Activated CD8-positive, alpha-beta memory T cell treated with anti-CD3 and anti-CD28 coated beads, Interleukin-2, amount 10 ng/mL, durations not matched to agents 7 days and 5 days (primary cell): ENCODE results near the gene PCYOX1L. TPM values are rescaled to one million over a fixed set of nuclear protein-coding genes. Genes with fewer than 3 reads are reported as not detected.

Experiments
- ATAC-seq: fragments of 150-1000 bp; cut with Tn5 transposase; one replicate; pipeline ENCODE4 v1.10.0; 2021; ENCODE audit warnings: moderate library complexity
- CTCF ChIA-PET: fragments of 350-600 bp; sonication (Branson Sonifier 250); formaldehyde crosslinking; loops from one replicate; lab custom pipeline; 2021; ENCODE audit warnings: antibody characterized with exemption; lab: Charles Lee
- DNase-seq: peaks from one replicate; pipeline ENCODE4 v3.0.0-alpha.2; 2020
- H3K27ac Mint-ChIP-seq: one replicate; pipeline ENCODE4 v1.8.0; 2021; ENCODE audit warnings: mild to moderate bottlenecking, mixed read lengths
- H3K27me3 Mint-ChIP-seq: one replicate; pipeline ENCODE4 v1.8.0; 2021; ENCODE audit warnings: mixed read lengths
- H3K36me3 Mint-ChIP-seq: one replicate; pipeline ENCODE4 v1.8.0; 2021; ENCODE audit warnings: mild to moderate bottlenecking, mixed read lengths
- H3K4me1 Mint-ChIP-seq: one replicate; pipeline ENCODE4 v1.8.0; 2021; ENCODE audit warnings: mixed read lengths
- H3K4me3 Mint-ChIP-seq: one replicate; pipeline ENCODE4 v1.8.0; 2021; ENCODE audit warnings: mild to moderate bottlenecking, moderate library complexity, mixed read lengths
- H3K9me3 Mint-ChIP-seq: one replicate; pipeline ENCODE4 v1.8.0; 2022; ENCODE audit warnings: low read depth, mixed read lengths
- total RNA-seq, 2 experiments: library from RNA; stranded (reverse); gene quantifications; one replicate each; pipeline ENCODE4 v1.2.3, GENCODE V29; 2021

Gene PCYOX1L, protein sequence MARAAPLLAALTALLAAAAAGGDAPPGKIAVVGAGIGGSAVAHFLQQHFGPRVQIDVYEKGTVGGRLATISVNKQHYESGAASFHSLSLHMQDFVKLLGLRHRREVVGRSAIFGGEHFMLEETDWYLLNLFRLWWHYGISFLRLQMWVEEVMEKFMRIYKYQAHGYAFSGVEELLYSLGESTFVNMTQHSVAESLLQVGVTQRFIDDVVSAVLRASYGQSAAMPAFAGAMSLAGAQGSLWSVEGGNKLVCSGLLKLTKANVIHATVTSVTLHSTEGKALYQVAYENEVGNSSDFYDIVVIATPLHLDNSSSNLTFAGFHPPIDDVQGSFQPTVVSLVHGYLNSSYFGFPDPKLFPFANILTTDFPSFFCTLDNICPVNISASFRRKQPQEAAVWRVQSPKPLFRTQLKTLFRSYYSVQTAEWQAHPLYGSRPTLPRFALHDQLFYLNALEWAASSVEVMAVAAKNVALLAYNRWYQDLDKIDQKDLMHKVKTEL
- total RNA-seq: 10 to 100 TPM; 26.7 to 32.1 TPM

DNA sequence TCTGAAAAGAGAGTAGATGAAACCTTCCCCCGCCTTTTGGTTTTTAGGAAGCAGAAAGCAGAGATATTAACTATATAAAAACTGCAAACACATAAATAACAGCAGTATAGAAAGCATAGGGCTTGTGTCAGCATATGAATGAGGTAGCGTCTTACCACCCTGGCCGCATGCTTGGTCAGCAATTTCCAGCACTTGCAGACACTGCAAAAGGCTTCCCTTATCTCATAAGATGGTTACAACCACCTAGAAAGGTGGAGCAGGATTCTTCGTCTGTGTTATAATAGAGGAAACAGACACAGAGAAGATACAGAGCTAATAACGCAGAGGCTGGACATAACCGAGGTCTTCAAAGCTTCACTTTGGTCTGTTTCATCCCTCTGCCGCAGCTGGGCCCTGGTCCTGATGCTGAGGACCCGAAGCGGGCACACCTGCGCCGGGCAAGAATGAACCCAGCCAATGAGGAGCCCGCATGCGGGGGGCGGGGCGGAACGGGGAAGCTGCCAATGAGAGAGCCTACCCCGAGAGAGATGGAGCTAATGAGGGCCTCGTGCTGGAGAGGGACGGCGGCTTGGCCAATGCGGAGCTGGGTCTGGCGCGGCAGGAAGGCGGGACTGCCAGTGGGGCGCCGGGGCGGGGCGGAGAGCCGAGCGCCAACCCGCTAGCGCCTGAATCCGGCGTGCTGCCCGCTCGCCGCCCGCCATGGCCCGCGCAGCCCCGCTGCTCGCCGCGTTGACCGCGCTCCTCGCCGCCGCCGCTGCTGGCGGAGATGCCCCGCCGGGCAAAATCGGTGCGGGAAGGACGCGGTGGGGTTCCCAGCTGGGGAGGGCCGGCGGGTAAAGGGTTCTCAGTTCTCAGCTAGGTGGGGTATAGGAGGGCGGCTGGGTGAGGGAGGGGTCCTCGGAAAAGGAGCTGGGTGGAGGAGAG, at the start of gene PCYOX1L:
TSS of gene PCYOX1L (plus strand) at position 677 of the 924 bp plus-strand sequence. CDS start at position 700, 23 bp downstream.
- peak within 1 kb of the TSS; percentile 99 for H3K4me3 Mint-ChIP-seq
- H3K36me3 Mint-ChIP-seq: peaks cover 27% of the 10 kb centered on the region
- CTCF ChIA-PET: interaction anchor here (0.7 to 5.0 kb wide), 11 partner anchors 8 to 194 kb away, joined by 3 to 57 read pairs (median 4); partner anchors contain the start of genes CSNK1A1 and GRPEL2
- H3K9me3 Mint-ChIP-seq: no peaks in the 10 kb centered on the region
- no peaks in the 10 kb centered on the region for H3K27me3 Mint-ChIP-seq
- peaks cover 72% of the 10 kb centered on the region for H3K4me1 Mint-ChIP-seq
- H3K27ac Mint-ChIP-seq: peak within 1 kb of the TSS; percentile 91
- ATAC-seq (peak; percentile 99), DNase-seq (peak; percentile 97)

DNA sequence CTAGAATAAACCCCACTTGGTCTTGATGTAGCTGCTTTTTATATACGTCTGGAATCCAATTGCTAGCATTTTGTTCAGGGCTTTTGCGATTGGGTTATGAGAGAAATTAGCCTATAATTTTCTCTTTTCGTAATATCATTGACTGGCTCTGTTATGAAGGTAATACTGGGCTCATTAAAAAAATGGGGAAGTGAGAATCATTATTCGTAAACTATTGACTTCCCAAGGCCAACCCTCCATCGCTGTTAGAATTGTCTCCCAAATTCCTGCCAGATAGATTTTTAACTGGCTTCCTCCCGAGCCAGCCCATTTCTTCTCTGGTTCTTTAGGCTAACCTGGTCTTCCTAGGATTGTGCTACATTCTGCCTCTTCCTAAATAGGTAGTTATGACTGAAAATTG, 48.5 kb upstream of the PCYOX1L start:
- Mint-ChIP-seq H3K4me3 (no peak overlapping the region), H3K27ac (no peak overlapping the region), H3K4me1 (peaks cover 3% of the 10 kb centered on the region), H3K36me3 (no peaks in the 10 kb centered on the region), H3K9me3 (no peaks in the 10 kb centered on the region), H3K27me3 (no peaks in the 10 kb centered on the region)
- CTCF ChIA-PET: interaction anchor here (1.2 to 1.9 kb wide), 4 partner anchors 8 to 133 kb away, joined by 3 to 9 read pairs (median 6); no protein-coding TSS in a partner anchor
- no peak for DNase-seq
- no peak for ATAC-seq

DNA sequence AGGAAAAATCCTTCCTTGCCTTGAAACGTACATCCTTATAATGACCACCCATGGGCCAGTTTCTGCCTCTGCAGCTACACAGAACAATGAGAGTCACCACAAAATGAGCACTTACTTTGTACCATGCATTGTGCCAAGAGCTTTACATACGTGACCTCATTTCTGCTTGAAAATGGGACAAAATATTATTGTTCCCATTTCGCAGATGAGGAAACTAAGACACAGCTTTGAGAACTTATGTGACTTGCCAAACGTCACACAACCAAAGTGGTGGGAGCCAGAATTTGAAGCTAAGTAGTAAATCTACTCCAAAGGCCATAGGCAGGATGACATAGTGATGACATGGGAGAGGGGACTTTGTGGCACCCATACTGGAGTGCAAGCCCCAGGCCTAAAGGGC, 47.4 kb upstream of the PCYOX1L start:
- ATAC-seq: no peak
- Mint-ChIP-seq H3K9me3 (no peaks in the 10 kb centered on the region), H3K4me1 (peaks cover 3% of the 10 kb centered on the region), H3K27me3 (no peaks in the 10 kb centered on the region), H3K4me3 (no peak overlapping the region), H3K36me3 (no peaks in the 10 kb centered on the region), H3K27ac (no peak overlapping the region)
- DNase-seq: no peak
- CTCF ChIA-PET: interaction anchor here (1.1 to 1.2 kb wide), 2 partner anchors 56 to 61 kb away, joined by 3 read pairs; no protein-coding TSS in a partner anchor

DNA sequence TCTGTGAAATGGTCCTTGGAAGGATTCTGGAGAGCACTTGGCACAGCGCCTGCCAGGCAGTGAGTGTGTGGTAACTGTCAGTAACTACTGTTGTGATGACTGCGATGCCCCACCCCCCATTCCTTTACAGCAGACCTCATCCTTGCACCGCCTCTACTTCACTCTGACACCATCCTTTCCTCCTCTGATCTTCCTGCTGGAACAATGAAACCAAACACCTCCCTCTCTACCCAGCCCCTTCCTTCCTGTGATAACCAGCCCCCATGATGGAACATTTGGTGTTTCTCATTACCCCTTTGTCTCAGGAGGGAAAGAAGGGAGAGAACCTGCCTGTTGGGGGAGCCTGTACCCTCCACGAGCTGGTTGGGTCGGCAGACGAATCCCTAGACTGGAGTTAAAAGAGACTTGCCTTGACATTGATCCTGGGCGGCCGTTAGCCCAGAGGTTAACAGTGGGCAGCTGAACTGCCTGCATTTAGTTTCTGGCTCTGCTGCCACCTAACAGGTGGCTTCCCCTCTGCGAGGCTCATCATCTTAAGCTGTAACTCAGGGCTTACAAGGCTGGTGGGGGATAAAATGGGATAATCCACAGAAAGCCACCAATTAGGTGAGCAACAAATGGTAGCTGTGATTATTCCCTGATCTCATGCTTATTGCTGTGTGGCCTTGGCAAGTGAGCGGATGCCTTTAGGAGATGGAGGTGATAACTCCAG, 46.7 kb upstream of the PCYOX1L start:
- ATAC-seq (no peak), DNase-seq (no peak)
- Mint-ChIP-seq H3K4me1 (peaks cover 3% of the 10 kb centered on the region), H3K36me3 (no peaks in the 10 kb centered on the region), H3K4me3 (no peak overlapping the region), H3K9me3 (no peaks in the 10 kb centered on the region), H3K27me3 (no peaks in the 10 kb centered on the region), H3K27ac (no peak overlapping the region)
- CTCF ChIA-PET: interaction anchor here (1.1 kb wide), 1 partner anchor 61 kb away, joined by 3 read pairs; no protein-coding TSS in a partner anchor

DNA sequence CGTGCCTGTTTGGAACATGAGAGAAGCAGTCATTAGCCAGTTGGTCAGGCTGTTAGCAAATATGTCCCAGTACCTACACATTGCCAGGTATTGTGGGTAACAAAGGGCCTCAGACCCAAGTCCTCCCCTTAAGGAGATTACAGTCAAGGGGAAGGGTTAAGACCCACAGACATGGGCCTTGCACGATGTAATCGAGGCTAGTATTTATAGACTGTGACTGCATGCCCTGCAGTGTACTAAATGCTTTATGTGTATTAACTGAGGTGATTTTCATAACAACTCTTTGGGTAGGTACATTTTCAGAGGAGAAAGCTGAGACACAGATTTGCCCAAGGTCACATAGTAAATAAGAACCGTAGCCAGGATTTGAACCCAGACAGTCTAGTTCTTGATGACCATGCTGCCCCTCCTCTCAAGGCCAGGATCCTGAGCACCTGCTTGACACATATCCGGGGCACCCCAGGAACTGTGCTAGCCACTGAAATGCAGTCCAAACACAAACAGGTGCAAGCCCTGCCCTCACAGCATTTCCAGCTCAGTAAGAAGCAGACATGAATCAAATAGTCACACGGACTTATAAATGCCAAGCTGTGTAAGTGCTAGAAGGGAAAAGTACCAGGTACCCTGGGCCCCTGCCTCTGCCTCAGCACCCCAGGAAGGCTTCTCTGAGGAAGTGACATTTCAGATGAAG, 44.5 kb upstream of the PCYOX1L start:
- ATAC-seq: no peak
- peaks cover 3% of the 10 kb centered on the region for H3K4me1 Mint-ChIP-seq

DNA sequence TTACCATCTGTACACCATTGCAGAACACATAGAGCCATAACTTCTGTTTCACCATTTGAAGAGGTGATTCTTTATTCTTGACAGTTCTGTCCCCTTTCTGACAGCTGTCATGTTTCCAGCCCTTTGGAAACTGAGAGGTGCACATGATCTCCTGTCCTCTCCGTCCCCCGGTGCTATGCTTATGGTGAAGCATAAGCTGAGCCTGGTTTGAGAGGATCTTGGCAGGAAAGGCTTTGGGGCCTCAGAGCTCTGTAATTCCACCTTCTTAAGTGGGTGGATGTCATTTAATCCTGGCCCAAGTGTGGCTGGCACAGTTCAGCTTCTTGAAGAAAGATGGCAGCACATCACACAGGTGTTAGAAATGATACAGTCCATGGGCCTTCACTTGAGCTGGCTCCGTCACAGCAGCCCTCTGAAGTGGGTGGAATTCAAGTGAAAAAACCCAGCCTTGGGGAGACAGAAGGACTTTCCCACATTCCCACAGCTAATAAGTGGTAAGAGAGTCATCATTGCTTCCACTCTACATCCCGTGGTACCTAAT, 43.2 kb upstream of the PCYOX1L start:
- Mint-ChIP-seq H3K27me3 (no peaks in the 10 kb centered on the region), H3K4me1 (peaks cover 3% of the 10 kb centered on the region), H3K27ac (no peak overlapping the region), H3K4me3 (no peak overlapping the region), H3K36me3 (no peaks in the 10 kb centered on the region), H3K9me3 (no peaks in the 10 kb centered on the region)
- DNase-seq: no peak
- CTCF ChIA-PET: interaction anchor here (0.7 to 16.9 kb wide), 16 partner anchors 8 to 250 kb away, joined by 3 to 245 read pairs (median 3); partner anchors contain the start of gene IL17B
- no peak for ATAC-seq

More for the DNA sequence above, 44.5 kb upstream of the PCYOX1L start:
- Mint-ChIP-seq H3K9me3 (no peaks in the 10 kb centered on the region), H3K27ac (no peak overlapping the region), H3K4me3 (no peak overlapping the region), H3K36me3 (no peaks in the 10 kb centered on the region), H3K27me3 (no peaks in the 10 kb centered on the region)
- no peak for DNase-seq
- CTCF ChIA-PET: interaction anchor here (0.8 to 16.9 kb wide), 2 partner anchors 32 to 57 kb away, joined by 3 to 245 read pairs; partner anchors contain the start of gene GRPEL2

DNA sequence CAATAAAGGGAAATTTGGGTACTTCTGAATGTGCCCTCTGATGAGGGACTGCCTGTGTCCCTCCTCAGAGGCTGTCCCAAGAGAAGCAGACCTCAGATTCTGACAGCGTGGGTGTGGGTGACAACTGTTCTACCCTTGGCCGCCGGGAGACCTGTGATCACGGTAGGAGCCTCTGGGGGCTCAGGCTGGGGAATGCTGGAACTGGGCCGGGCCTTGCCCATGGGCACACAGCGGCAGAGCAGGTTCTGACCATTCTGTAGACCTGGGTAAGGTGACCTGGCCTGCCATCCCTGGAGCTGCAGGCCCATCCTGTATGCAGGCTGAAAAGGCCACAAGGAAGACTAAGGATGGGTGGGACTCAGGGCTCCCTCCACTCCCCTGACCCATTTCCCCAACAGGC, 42.1 kb upstream of the PCYOX1L start:
- Mint-ChIP-seq H3K9me3 (no peaks in the 10 kb centered on the region), H3K4me1 (peaks cover 3% of the 10 kb centered on the region), H3K27me3 (no peaks in the 10 kb centered on the region), H3K36me3 (no peaks in the 10 kb centered on the region), H3K27ac (no peak overlapping the region), H3K4me3 (no peak overlapping the region)
- no peak for DNase-seq
- ATAC-seq: no peak
- CTCF ChIA-PET: interaction anchor here (1.0 to 16.9 kb wide), 5 partner anchors 9 to 117 kb away, joined by 3 to 245 read pairs (median 4); no protein-coding TSS in a partner anchor

DNA sequence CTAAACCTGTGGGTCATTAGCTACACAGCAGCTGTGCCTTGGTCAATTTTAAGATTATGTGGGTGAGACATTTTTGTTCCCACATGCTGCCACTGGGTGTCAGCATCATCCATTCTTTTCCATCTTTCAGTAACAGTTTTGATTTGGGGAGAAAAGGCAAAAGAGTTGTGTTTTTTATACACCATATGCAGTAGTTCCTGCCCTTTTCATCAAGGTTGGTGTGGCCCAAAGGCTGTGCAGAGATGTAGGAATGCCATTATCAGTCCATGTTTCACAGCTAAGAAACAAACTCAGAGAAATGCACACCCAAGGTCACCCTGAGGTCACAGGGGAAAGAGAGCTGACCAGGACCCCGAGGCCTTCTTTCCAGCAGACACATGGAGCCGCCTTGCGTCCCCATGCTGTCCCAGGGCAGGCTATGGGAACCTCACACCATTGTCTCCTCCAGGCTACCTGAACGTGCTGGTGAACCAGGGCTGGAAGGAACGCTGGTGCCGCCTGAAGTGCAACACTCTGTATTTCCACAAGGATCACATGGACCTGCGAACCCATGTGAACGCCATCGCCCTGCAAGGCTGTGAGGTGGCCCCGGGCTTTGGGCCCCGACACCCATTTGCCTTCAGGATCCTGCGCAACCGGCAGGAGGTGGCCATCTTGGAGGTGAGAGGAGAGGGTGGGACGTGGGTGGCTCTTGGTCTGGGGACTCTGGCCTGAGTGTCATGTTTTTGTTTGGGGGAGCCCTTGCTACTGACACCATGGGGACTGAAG, 40.4 kb upstream of the PCYOX1L start:
- peak; percentile 64 for ATAC-seq
- H3K36me3 Mint-ChIP-seq: no peaks in the 10 kb centered on the region
- CTCF ChIA-PET: interaction anchor here (0.7 to 16.9 kb wide), 18 partner anchors 9 to 125 kb away, joined by 3 to 245 read pairs (median 4); partner anchors contain the start of genes GRPEL2 and PCYOX1L
- peaks cover 3% of the 10 kb centered on the region for H3K4me1 Mint-ChIP-seq
- no peaks in the 10 kb centered on the region for H3K9me3 Mint-ChIP-seq
- H3K27me3 Mint-ChIP-seq: no peaks in the 10 kb centered on the region
- no peak overlapping the region for H3K27ac Mint-ChIP-seq
- no peak for DNase-seq
- H3K4me3 Mint-ChIP-seq: no peak overlapping the region

DNA sequence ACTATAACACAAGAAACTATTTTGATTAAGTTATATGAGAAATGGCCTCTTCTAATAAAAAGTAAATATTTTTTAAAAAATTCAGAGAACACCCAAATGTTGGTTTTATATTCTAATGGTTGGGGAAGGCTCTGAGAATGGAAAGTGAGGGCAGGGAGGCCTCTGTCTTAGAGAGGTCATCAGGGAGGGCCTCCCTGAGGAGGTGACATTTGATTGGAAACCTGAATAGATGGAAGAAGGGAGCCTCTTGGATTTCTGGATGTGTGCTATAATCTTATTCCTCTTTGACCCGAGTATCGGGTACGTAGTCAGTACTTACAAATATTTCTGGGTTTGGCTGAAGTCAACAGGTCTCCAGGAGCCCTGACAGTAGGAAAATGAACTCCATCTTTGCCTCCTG, 38.7 kb upstream of the PCYOX1L start:
- ATAC-seq: no peak
- no peak for DNase-seq
- Mint-ChIP-seq H3K9me3 (no peaks in the 10 kb centered on the region), H3K4me3 (no peak overlapping the region), H3K27me3 (no peaks in the 10 kb centered on the region), H3K27ac (no peak overlapping the region), H3K4me1 (peaks cover 3% of the 10 kb centered on the region), H3K36me3 (no peaks in the 10 kb centered on the region)
- CTCF ChIA-PET: interaction anchor here (1.5 to 16.9 kb wide), 5 partner anchors 11 to 232 kb away, joined by 3 to 245 read pairs (median 7); partner anchors contain the start of gene CSNK1A1

DNA sequence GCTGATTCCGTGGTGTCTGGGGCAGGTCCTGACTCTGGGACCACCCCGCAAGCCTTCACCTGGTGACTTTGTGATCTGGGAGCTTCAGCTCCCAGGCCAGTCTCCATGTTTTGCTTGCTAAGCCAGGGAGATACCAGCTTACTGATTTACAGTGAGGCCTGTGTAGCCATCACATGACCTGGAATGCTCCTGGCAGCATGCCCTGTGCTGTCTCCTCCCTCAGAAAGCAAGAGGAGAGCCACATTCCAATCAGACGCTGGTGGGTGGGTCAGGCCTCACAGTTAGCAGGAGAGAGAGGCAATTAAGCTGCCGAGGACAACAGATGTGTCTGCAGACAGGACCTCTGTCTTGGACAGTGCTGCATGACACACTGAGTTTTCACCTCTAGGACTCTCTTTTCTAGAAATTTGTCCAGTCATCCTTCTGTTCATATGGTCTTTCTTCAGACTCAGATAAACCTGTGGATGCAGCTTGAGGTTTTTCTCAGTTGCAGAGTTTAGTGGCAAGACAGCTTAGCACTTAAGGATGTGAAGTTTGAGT, 37.0 kb upstream of the PCYOX1L start:
- no peak for DNase-seq
- Mint-ChIP-seq H3K4me3 (no peak overlapping the region), H3K27ac (no peak overlapping the region), H3K4me1 (peaks cover 3% of the 10 kb centered on the region), H3K36me3 (no peaks in the 10 kb centered on the region), H3K9me3 (no peaks in the 10 kb centered on the region), H3K27me3 (no peaks in the 10 kb centered on the region)
- CTCF ChIA-PET: interaction anchor here (0.9 to 16.9 kb wide), 7 partner anchors 12 to 244 kb away, joined by 3 to 245 read pairs (median 4); partner anchors contain the start of gene PCYOX1L
- ATAC-seq: peak; percentile 67

DNA sequence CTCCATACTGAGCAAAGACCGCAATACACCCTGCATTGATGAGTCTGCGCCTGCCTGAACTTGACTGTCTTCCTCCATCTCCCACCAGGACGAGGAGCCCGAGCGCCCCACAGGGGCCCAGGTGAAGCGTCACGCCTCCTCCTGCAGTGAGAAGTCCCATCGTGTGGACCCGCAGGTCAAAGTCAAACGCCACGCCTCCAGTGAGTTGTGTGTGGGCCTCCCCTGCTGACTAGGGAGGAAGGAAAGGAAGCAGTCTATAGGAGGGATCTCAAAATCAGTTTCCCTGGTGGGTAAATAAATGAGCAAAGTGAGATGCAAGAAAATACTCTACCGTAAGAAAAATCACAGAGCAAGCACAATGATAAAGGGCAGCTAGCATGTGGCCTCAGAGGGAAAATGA, 35.3 kb upstream of the PCYOX1L start:
- Mint-ChIP-seq H3K9me3 (no peaks in the 10 kb centered on the region), H3K36me3 (no peaks in the 10 kb centered on the region), H3K4me3 (no peak overlapping the region), H3K4me1 (peaks cover 3% of the 10 kb centered on the region), H3K27me3 (no peaks in the 10 kb centered on the region), H3K27ac (no peak overlapping the region)
- ATAC-seq (no peak), DNase-seq (no peak)
- CTCF ChIA-PET: interaction anchor here (0.8 to 16.9 kb wide), 3 partner anchors 8 to 47 kb away, joined by 3 to 245 read pairs (median 3); partner anchors contain the start of gene PCYOX1L
